Pancreas (tissue), 10 donors: ENCODE results near the gene TPSG1. TPM values are rescaled to one million over a fixed set of nuclear protein-coding genes. Genes with fewer than 3 reads are reported as not detected.

Source experiments
- ATAC-seq, 4 donors: fragments of 200-7000 bp; cut with Tn5 transposase; one replicate each; pipeline versions ENCODE4 v1.8.0 to v1.9.1; 2020; ENCODE audit warnings: mild to moderate bottlenecking in 4 of 4, moderate library complexity in 4 of 4
- DNase-seq, 6 donors: peaks; one replicate each; pipeline ENCODE4 v3.0.0-alpha.2; 2020
- FAIRE-seq: peaks from 2 replicates; lab custom pipeline; 2012; peaks lifted over from hg19 to GRCh38; lab: Jason Lieb, UNC
- H3K27ac ChIP-seq, 4 donors: fragments of 200-600 bp; sonication (generic); 1 replicate in 3 of 4; 2 replicates in 1 of 4; pipeline versions ENCODE4 v1.5.0 to v1.8.0; 2020
- H3K27me3 ChIP-seq, 4 donors: fragments of 200-600 bp; one replicate each; pipeline ENCODE4 v1.8.0; 2021
- H3K36me3 ChIP-seq, 3 donors: fragments of 200-600 bp; sonication (generic) in 1 of 3; one replicate each; pipeline versions ENCODE4 v1.5.0 to v1.8.0; 2020 to 2021
- H3K4me1 ChIP-seq, 3 donors: fragments of 200-600 bp; one replicate each; pipeline ENCODE4 v1.8.0; 2021
- H3K4me3 ChIP-seq, 4 donors: fragments of 200-600 bp; sonication (generic) in 2 of 4; one replicate each; pipeline versions ENCODE4 v1.5.0 to v1.8.0; 2020 to 2021
- H3K9me3 ChIP-seq, 4 donors: fragments of 200-600 bp; one replicate each; pipeline ENCODE4 v1.8.0; 2021
- WGBS, 2 donors: extraction: QIAGEN DNeasy Blood & Tissue Kit; methylation state at CpG; one replicate each; pipeline ENCODE4 v1.1.7; 2013; 5-methylcytosine and 5-hydroxymethylcytosine counted together
- intact Hi-C, 3 donors: fragments of 100-400 bp; cut with DNase I; formaldehyde crosslinking; loops; one replicate each; pipeline versions ENCODE4 v1.11.1 to v1.14.2; 2022
- polyA plus RNA-seq, 2 donors: library from polyadenylated mRNA; stranded (reverse); fragments of 200-250 nt; gene quantifications; one replicate each; pipeline ENCODE4 v1.2.3, GENCODE V29; 2013
- total RNA-seq, 6 donors: library from RNA; stranded (reverse); fragmentation: NEBNext Ultra II Directional in 4 of 6; extraction: Animal tissue kit (Norgen Biotek cat#: 25700) in 4 of 6; gene quantifications; one replicate each; pipeline versions ENCODE4 v1.2.1 to v1.2.4, GENCODE V29; 2021 to 2023
- TF ChIP-seq, protein P1 (sequence below), 4 donors: fragments of 200-600 bp; sonication (generic) in 3 of 4; IDR thresholded peaks; one replicate each; pipeline versions ENCODE4 v1.5.0 to v1.8.0; 2021; ENCODE audit warnings: antibody characterized with exemption in 4 of 4
- donor health status: healthy with polysubstance abuse.
- donor health status: DM: no; HTN: no; CAD: no; lungs with moderate emphysema.
- donor health status: DM: no; HTN: no; CAD: no.
- donor health status: control.
- donor health status: control.
- donor health status: Bipolar disorder and iron deficiency.
- donor health status: DM: yes; HTN: yes; CAD: no.
- donor health status: DM: no; HTN: no; CAD: no.
- donor health status: DM: no; HTN: no; CAD: no.
- donor health status: DM: yes; HTN: yes; CAD: no.

Gene TPSG1
- total and polyA plus RNA-seq, 8 donors: 0.12 to 0.26 TPM; not detected in 6

DNA sequence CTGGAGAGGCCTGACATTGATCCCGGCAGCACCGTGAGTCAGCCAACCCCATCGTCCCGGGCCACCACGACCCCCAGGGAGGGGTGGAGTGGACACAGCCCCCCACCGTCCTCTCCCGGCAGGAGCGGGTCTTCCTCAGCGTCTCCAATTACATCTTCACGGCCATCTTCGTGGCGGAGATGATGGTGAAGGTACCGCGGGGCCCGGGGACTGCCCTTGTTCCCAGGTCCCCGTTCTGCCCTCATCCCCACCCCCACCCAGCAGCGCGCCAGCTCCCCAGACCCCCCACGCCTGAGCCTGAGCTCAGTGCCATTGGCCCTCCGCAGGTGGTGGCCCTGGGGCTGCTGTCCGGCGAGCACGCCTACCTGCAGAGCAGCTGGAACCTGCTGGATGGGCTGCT is 14.6 kb downstream of the TPSG1 start:
- TF ChIP-seq, protein P1, sequence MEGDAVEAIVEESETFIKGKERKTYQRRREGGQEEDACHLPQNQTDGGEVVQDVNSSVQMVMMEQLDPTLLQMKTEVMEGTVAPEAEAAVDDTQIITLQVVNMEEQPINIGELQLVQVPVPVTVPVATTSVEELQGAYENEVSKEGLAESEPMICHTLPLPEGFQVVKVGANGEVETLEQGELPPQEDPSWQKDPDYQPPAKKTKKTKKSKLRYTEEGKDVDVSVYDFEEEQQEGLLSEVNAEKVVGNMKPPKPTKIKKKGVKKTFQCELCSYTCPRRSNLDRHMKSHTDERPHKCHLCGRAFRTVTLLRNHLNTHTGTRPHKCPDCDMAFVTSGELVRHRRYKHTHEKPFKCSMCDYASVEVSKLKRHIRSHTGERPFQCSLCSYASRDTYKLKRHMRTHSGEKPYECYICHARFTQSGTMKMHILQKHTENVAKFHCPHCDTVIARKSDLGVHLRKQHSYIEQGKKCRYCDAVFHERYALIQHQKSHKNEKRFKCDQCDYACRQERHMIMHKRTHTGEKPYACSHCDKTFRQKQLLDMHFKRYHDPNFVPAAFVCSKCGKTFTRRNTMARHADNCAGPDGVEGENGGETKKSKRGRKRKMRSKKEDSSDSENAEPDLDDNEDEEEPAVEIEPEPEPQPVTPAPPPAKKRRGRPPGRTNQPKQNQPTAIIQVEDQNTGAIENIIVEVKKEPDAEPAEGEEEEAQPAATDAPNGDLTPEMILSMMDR (IDR thresholded peaks at IDR 0.05): no peak
- ATAC-seq (no peak), DNase-seq (no peak), FAIRE-seq (no peak)
- H3K4me1 ChIP-seq: no peaks in the 10 kb centered on the region
- no peaks in the 10 kb centered on the region for H3K9me3 ChIP-seq
- WGBS, 2 donors: 77 to 81% methylated on average over 23 of the region's 23 CpGs
- H3K27ac ChIP-seq: no peak overlapping the region
- H3K27me3 ChIP-seq: no peaks in the 10 kb centered on the region
- intact Hi-C loops: no loop called here
- no peaks in the 10 kb centered on the region for H3K36me3 ChIP-seq
- H3K4me3 ChIP-seq: no peak overlapping the region

DNA sequence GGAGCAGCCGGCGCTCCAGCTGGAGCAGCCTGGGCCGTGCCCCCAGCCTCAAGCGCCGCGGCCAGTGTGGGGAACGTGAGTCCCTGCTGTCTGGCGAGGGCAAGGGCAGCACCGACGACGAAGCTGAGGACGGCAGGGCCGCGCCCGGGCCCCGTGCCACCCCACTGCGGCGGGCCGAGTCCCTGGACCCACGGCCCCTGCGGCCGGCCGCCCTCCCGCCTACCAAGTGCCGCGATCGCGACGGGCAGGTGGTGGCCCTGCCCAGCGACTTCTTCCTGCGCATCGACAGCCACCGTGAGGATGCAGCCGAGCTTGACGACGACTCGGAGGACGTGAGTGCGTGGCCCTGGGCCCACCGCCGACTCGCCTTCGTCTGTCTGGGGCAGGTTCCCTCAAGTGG is 16.0 kb downstream of the TPSG1 start:
- no peak overlapping the region for H3K27ac ChIP-seq
- TF ChIP-seq, protein P1 (IDR thresholded peaks at IDR 0.05): no peak
- no peak for DNase-seq
- H3K9me3 ChIP-seq: no peaks in the 10 kb centered on the region
- WGBS, 2 donors: 79 to 89% methylated on average over 35 to 43 of the region's 43 CpGs
- no peak for ATAC-seq
- H3K27me3 ChIP-seq: no peaks in the 10 kb centered on the region
- intact Hi-C loops: no loop called here
- no peaks in the 10 kb centered on the region for H3K4me1 ChIP-seq
- FAIRE-seq: no peak
- no peaks in the 10 kb centered on the region for H3K36me3 ChIP-seq
- no peak overlapping the region for H3K4me3 ChIP-seq

DNA sequence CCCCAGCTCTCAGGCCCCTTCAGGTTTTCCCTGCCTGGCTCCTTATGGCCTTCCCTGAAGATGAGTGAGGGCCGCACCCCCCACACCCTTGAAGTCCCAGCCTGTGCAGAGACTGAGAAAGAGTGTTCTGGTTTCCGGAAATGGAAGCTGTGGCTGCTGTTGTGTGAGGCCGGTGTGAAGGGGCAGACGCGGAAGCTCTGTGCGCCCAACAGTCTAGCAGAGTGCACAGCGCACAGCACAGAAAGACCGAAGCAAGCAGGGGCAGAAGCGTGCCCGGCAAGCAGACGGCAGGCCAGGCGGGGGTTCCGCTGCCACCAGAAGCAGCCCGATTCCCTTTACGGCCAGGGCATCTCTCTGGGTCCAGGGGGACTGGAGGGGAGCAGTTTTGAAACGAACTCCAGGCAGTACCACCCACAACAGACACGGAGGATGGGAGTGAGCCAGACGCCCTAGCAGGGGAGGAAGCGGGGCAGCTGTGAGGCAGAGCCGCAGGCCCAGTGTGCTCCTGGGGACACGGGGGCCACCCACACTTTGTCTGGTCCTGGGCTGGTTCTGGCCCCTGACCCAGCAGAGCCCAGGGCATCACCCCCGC is 16.7 kb downstream of the TPSG1 start:
- no peak for ATAC-seq
- TF ChIP-seq, protein P1 (IDR thresholded peaks at IDR 0.05): no peak
- Histone ChIP-seq H3K4me1 (no peaks in the 10 kb centered on the region), H3K4me3 (no peak overlapping the region), H3K36me3 (no peaks in the 10 kb centered on the region), H3K27ac (no peak overlapping the region), H3K27me3 (no peaks in the 10 kb centered on the region), H3K9me3 (no peaks in the 10 kb centered on the region)
- intact Hi-C loops: no loop called here
- 66 to 74% methylated on average over 22 of the region's 22 CpGs for WGBS, 2 donors
- DNase-seq: no peak
- no peak for FAIRE-seq

DNA sequence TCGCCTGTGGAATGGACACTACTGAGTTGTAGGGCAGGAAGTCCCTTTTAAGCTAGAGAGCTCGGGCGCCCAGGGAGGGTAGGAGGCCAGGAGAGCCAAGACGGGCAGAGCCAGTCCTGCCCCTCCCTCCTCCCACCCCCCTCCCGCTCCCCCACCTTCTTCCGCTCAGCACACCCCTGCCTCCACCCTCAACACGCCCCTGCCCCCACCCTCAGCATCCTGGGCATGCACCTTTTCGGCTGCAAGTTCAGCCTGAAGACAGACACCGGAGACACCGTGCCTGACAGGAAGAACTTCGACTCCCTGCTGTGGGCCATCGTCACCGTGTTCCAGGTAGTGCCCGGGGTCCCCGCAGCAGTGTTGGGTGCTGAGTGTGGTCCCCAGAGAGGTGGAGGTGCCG is 18.3 kb downstream of the TPSG1 start:
- no peaks in the 10 kb centered on the region for H3K4me1 ChIP-seq
- WGBS, 2 donors: 64 to 79% methylated on average over 14 to 16 of the region's 16 CpGs
- no peak for ATAC-seq
- no peaks in the 10 kb centered on the region for H3K9me3 ChIP-seq
- intact Hi-C loops: no loop called here
- no peaks in the 10 kb centered on the region for H3K36me3 ChIP-seq
- no peak overlapping the region for H3K4me3 ChIP-seq
- no peaks in the 10 kb centered on the region for H3K27me3 ChIP-seq
- DNase-seq: no peak
- TF ChIP-seq, protein P1 (IDR thresholded peaks at IDR 0.05): no peak
- no peak overlapping the region for H3K27ac ChIP-seq
- no peak for FAIRE-seq

DNA sequence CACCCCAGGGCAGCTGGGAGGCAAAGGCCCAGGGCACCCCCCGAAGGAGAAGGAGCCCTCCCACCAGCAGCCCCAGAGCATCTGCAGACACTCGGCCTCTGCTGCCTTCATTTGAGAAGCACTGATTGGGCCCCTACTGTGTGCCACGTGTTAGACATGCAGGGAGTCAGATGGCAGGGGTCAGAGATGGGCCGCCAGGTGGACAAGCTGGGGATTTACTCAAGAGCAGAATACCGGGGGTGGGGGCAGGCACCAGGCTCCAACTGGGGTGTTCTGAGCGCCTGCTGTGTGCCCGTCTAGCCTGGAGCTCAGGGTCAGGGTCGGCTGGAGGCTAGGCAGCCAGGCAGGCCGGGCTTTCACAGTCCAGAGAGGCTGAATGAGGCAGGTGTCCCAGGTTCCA is 18.7 kb downstream of the TPSG1 start:
- no peaks in the 10 kb centered on the region for H3K36me3 ChIP-seq
- ATAC-seq (no peak), DNase-seq (no peak), FAIRE-seq (no peak)
- no peaks in the 10 kb centered on the region for H3K9me3 ChIP-seq
- intact Hi-C loops: no loop called here
- H3K27me3 ChIP-seq: no peaks in the 10 kb centered on the region
- no peak overlapping the region for H3K4me3 ChIP-seq
- no peak overlapping the region for H3K27ac ChIP-seq
- WGBS, 2 donors: 50 to 55% methylated on average over 9 of the region's 9 CpGs
- TF ChIP-seq, protein P1 (IDR thresholded peaks at IDR 0.05): no peak
- H3K4me1 ChIP-seq: no peaks in the 10 kb centered on the region
